NCI-H748 treated with DMSO at 0.1 percent for 48 hours (cell line): ENCODE results near the gene MAD1L1.

Experiments used
- DNase-seq: peaks from one replicate; lab custom pipeline; 2025; lab: John Stamatoyannopoulos, UW

MAD1L1 gene

DNA sequence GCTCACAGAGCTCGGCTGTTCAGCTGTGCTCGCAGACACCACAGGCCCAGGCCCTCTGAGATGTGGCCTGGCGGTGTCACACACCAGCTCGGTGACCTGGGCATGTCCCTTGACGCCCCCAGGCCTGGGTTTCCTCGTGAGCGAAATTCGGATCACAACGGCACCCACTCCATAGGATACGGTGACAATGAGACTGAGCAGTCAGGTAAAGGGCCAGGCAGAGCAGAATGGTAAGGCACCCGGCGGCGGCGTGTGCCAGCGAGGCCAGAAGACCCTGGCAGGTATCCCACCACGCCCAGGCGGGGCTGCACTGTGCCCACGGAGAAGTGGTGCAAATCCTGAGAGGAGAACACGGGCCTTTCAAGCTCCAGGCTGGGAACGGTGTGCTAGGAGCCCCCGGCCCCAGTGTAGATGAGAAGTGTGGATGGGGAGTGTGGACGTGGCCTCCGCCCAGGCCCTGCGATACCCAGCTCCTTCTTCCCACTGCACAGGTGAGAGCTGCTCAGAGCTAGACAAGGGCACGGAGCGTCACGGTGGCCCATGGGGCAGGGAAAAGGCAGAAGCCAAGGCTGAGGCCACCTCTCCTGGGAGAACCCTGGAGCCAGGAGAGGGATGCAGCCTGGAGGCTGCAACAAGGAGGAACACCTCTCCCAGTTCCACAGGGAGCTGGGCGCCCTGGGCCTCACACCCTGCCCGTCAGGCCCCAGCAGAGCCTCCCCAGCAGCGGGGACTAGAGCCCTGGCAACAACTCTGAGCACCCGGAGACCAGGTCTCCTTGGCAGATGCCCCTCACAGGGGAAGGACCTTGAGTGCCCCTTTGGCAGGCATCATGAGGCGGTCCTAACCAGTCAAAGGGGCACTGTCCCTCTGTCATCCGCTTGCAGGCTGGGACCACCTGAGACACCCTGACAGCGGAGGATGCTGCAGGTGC is 219.1 kb downstream of the MAD1L1 start:
- no peak for DNase-seq

DNA sequence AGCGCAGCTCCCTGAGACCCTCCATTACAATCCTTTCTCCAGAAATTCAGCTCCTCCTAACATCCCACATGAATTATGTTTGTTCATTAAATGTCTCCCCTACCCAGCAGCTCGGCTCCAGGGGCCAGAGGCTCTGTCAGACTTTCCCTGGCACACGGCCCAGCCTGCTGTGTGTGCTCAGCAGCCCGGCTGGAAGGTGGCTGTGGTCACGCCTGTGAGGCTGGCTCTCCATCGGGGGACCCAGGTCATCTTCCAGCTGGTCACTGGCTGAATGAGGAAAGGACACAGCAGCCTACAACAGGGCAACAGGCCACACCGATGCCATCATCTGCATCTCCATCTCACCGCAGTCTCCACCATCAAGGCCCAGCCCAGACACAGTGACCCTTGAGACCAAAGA is 219.8 kb downstream of the MAD1L1 start:
- DNase-seq = no peak

DNA sequence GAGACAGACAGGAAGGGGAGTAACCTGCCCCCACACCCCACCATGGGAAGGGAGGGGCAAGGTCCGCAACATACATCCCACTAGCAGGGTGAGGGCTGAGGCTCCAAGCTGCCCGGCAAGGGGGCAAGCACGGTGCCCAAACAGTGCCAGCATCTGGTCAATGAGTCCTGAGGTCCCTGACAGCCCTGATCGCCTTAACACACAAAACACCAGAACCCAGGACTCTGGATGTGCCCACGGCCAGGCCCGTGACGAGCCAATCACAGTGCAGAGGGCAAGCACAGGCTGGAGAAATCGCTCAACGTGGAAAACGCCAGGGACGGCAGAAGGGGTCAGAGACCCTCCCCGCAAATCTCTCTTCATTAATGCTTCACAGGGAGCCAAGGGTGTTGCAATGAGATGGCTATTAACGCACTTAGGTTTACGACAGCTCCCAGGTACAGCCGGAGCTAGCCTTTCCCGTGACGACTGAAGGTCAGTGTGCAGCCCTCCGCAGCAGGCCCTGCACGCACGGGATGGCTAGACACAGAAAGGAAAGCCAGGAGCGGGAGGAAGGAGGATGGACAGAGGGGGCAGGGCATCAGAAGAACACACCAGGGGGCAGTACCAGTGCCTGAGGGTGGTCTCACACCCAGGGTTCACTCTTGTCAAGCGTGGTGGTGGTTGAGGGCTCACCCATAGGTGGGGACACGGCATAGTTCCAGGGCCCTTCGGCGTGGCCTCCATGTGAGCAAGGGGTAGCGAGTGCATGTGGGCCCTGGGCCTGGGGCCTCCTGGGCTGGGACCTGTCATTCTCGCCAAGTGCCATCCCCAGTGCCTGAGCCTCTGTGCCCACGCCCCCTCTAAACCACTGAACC is 220.5 kb downstream of the MAD1L1 start:
- no peak for DNase-seq

DNA sequence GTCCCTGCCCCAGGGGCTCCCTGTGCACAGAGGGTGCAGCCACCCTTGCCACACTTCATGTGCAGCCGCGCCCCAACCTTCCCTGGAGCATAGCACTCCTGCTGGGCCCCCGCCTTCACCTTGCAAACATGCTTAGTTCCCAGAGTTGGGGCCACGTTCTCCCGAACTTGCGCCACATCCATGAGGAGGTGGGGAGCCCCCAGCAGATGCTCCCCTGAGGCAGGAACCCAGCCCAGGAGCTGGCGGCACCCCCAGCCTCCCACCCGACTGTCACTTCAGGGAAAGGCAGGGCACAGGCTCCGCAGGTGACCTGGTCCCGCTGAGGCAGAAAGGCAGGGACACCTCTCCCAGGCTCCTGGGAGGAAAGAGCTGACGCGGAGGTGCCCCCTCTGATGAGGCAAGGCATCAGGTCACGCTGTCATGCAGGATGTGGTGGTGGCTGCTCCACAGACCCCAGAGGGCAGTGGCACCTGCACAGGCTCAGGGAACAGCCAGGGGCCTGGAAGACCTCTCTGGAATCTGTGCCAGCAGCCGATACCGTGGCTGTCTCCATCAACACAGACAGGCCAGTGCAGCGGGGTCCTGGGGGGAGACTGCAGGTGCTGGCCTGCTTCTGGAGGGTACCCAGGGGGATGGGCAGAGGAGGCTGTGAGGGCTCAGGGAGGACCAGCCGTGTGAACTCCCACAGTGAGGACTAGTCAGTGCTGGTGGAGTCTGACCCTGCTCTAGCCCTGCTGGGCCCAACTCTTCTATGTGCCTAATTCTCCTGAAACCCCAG is 221.3 kb downstream of the MAD1L1 start:
- DNase-seq = no peak

DNA sequence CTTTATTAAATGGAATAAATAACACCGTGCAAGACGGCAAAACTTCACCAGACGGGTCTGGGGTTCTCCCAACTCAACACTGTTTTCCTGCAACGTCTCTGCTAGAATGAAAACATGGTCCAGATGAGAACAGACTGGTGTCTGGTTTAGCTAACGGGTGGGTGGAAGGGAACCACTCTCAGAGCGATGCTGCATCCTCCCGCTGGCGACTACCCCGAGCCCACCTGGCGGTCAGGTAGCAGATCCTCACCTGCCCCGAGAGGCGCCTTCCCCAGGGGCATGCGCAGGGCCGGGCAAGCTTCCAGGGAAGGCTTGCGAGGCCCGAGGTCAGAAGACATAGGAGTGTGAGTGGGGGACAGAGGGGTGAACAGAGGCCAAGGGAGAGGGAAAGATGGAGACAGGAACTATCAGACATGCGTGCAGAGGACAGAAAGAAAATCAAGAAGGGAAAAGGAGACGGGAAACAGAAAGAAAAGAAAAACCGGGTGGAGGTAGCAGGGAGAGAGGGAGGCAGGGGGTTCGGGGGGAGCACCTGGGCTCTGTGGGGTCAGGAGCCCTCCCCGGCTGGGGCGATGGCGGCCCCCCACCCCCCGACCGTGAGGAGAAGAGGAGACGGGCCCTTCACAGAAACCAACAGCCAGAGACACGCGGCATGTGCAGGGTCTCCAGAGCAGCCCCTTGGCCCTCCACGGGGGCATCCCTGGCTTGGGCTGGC is 222.0 kb downstream of the MAD1L1 start:
- DNase-seq = no peak

DNA sequence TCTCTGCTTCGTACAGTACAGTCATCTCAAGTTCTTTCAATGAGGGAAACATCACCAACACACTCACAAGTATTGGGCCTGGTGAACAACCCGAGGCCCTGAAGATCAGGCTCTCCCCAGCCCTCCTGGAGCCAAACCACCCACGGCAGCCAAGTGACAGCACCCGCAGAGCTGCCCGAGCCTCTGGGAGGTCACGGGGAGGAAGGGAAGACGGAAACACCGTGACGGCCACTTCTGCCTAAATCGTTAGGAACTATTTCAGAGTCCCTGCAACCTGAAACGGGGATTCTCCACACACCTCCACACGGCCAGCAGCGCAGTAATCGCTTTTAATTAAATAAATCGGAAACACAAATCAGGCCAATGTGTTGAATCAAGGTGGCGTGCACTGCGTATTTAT is 222.6 kb downstream of the MAD1L1 start:
- no peak for DNase-seq

DNA sequence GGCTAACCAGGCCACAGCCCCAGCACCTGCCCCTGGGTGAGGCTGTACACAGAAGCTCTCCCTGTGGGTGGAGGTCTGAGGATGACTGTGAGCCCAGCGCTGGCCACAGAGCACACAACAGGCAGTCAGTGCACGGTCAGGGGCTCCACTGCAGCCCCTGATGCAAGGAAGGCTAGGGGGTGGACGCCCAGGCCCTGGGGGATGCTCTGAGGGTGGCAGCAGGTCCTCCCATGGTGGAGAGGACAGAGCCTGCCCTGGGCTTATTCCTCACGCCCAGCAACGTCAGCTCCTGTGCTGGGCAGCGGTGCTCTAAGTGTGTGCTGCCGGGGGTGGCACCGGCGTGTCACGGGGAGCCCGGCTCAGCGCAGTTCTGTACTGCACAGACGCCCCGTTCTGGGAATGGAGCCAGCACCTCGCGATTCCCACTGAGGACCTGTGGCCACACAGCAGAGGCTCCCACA is 223.2 kb downstream of the MAD1L1 start:
- DNase-seq = no peak

DNA sequence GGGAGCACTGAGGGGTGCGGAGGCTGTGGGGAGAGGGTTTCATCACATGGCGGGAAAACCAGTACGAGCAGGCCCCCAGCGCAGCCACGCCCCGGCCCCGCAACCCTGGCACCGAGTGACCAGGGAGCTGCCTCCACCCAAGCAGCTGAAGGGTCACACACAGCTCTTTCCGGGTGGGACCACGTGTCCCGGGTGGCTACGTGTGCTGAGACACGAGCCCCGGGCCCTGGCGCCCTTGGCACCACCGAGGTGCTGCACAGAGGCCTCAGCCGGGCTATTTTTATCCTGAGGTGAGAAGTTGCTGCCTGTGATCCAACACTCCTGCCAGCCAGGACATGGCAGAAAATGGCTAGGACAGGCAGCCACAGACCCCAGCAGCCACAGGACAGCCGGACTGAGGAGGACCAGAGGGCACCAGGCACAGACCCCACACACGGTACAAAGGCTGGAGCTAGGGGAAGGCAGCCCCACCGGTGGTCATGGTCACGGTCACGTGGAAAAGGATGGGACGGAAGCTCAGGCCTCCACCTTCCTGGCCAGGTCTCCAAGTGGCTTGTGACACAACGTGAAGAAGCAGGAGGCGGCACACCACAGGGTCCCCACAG is 223.7 kb downstream of the MAD1L1 start:
- no peak for DNase-seq

DNA sequence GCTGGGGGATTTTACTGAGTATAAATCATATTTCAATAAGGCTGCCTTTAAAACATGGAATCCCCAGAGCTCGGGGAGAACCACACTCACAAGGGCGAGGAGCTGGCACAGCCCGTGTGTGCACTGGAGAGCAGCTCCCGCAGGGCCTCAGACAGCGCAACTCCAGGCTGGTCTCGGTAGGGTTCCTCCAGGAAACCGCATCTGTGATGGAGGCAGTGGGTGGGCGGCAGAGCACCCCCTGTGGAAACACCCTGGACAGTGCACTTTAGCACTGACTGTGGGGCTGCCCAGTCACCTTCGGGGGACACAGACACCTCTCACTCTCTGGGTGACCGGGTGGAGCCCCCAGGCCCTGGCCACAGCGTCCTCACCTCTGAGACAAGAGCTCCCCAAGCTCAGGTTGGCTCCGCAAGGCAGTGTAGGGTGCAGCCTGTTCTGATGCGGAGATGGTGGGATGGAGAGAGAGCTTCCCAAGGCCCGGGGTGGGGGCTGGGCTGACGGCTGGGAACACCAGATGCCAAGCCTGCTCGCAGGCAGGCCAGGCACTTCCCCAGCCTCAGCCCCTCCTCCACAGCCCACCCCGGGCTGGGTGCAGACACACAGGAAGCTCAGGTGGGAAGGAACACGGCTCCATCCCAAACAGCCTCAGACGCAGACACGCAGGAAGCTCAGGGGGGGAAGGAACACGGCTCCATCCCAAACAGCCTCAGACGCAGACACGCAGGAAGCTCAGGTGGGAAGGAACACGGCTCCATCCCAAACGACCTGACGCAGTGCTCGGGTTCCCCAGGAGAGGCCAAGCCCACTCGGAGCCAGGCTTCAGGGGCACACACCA is 224.4 kb downstream of the MAD1L1 start:
- DNase-seq = no peak

DNA sequence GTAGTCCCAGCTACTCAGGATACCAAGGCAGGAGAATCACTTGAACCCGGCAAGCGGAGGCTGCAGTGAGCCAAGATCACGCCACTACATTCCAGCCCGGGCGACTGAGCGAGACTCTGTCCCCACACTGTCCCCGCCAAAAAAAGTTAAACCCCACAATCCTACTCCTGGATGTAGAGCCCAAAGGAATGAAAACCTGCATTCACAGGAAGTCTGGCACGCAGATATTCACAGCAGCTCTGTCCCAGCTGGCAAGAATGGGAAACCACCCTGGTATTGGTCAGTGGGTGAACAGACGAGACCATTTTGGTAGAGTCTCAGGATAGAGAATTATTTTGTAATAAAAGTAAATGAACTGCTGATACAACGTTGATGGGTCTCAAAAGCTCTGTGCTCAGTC is 225.2 kb downstream of the MAD1L1 start:
- no peak for DNase-seq

DNA sequence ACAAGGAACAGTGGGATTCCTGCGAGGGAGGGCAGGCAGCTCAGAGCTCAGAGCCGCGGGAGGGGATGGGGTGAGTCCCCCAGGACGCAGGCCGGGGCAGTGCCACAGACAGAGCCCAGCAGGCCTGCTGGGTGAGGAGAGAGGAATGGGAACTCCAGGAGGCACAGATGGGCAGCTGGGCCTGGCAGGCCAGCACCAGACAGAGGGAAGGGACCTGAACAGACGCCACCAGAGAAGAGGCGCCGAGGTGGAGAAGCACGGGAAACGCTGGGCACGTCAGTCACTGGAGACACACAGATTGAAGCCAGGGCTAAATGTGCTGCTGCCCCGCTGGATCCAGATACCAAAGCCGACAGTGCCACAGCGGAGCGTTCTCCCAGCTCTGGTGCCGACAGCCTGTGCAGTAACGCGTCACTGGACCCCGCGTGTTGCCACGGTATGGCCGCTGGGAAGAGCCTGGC is 225.8 kb downstream of the MAD1L1 start:
- no peak for DNase-seq

DNA sequence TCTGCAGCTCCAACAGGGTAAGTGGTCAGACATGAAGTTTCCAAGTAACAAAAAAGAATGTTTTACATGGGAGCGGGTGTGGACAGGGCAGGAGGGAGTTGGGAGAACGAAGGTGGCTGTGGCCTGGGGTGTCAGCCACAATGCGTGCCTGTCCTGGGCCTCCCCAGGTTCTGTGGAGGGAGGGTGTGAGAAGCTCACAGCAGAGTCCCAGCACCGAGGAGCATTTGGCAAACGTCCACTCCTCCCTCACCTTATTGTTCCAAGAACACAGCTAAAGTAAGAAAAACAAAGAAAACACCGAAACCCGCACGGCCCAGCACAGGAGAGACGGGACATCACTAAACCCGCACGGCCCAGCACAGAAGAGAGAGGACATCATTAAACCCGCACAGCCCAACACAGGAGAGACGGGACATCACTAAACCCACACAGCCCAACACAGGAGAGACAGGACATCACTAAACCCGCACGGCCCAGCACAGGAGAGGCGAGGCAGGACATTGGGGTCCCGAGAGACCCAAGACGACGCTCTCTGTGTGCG is 226.4 kb downstream of the MAD1L1 start:
- DNase-seq = no peak

DNA sequence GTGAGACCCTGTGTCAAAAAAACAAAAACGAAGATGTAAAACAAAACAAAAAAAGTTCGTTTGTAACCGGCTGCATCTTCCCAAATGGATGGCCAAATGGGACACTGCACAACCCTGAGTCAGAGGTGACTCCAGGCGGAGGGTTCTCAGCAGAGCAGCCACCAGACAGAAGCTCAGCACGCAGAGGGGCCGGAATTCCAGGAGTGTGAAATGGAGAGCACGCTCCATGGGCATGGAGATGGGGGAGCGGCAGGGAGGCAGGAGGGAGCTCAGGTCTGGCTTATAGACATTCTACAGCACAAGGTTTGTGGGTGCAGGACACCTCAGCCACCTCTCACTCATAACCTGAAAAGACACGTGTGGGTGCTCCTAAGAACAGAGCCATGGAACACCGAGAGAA is 227.0 kb downstream of the MAD1L1 start:
- no peak for DNase-seq

DNA sequence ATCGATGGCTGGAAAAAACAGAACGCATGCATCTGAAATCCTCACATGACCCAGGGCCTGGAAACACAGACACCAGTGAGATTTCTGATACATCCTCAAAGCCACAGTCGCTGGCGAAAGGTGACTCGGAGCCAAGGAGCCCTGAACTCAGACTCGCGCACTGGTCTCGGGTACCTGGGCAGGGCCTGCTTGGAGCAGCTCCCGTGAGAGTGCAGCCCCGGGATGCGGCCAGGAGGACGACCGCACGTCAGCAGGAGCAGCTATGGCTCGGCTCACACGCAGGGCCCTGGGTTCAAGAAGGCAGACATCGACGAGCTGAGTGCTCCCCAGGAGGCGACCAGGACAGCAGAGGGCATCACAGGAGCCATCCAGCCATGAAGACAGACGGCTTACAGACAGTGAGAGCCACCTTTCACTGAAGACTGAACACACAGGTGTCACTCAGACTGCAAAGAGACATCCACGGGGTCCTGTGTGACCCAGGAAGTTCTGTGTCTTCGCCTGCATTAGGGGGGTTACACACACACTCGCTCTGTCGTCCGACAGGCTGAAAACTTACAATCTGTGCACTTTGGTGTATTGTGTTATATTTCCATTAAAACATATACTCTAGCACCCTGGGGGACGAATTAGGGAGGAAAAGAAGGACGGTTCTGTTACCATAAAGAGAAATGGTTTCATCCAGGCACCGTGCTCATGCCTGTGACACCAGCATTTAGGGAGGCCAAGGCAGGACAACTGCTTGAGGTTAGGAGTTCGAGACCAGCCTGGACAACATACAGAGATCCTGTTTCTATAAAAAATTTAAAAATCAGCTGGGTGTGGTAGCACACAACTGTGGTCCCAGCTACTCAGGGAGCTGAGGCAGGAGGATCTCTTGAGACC is 227.7 kb downstream of the MAD1L1 start:
- DNase-seq = no peak

DNA sequence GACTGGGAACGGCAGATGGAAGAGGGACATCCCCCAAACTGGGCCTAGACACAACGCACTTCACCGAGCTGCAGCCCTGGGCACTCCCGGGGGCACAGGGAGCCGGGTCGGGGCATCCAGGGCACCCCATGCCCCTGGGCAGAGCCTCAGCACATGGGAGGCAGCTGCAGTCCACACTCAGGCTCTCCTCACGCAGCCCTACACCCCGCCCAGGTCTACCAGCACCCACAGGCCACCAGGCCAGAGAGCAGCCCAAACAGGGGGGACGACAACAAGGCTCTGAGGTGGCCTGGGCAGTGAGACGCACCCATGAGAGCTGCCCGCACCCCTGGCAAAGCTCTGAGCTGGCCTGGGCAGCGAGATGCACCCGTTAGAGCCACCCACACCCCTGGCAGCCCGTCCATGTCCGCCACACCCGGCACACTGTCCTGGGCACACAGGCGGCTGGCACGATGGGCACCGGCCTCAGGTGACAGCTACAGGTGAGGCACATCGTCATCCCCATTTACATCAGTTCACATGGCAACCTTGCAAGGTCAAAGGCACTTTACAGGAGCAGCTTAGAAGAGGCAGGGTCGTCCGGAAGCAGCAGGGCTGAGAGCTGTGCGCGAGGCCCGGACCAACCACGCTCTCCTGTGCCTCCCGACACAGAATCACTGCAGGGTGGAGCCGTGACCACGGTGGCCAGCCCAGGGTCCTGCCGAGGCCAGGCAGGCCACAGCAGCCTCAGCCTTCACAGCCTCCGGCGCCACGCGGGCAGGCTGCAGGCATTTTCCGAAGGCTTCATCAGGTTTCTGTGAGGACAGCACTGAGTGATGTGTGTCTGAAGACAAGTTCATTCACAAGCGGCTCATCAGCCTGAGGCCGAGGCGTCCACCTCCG is 228.6 kb downstream of the MAD1L1 start:
- no peak for DNase-seq

DNA sequence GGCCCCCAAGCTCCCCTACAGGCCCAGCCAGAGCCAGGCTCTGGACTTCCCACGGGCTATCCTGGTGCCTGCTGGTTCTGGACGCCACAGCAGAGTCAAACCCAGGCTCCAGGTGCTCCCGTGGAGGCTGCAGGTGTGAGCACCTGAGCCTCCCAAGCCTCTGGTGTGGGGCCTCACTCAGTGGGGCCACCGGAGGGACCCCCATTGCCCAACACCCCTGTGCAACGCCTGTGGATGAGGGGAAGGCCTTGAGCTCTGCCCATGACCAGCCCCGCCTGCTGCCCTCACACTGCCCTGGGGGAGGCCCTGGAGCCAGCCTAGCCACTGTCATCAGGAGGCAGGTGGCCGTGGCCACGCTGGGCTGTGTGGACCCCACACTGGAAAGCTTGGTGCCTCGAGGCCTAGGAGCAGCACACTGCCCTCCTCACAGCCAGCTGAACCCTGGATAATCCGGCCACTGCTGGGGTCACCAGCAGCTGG is 229.3 kb downstream of the MAD1L1 start:
- DNase-seq = no peak
